IMR-90 (cell line): ENCODE data around the gene ZNF718. TPM values are rescaled to one million over a fixed set of nuclear protein-coding genes. Genes with fewer than 3 reads are reported as not detected.
"Not testable (repeated sequence)": the region's sequence is repeated elsewhere in the genome, so short reads cannot be mapped to it uniquely, and the experiment has no call there.

Source experiments
- ATAC-seq: fragments of 200-7000 bp; cut with Tn5 transposase; 2 replicates; pipeline ENCODE4 v1.9.1; 2020; ENCODE audit warnings: low read depth, mild to moderate bottlenecking, moderate library complexity
- BruUV-seq: library from RNA; stranded (reverse); fragments of 400-500 nt; replicated peaks from 2 replicates; lab custom pipeline; 2021; lab: Mats Ljungman, UMichigan
- CTCF ChIA-PET: fragments of 300-600 bp; formaldehyde crosslinking; extraction: SDS; loops from one replicate; lab custom pipeline; 2021; ENCODE audit warnings: antibody characterized with exemption; lab: Yijun Ruan, JAX
- POLR2A ChIA-PET: fragments of 300-600 bp; sonication (Branson Sonifier 250); formaldehyde crosslinking; loops from one replicate; lab custom pipeline; 2022; ENCODE audit warnings: antibody characterized with exemption; ENCODE audit not compliant: unreplicated experiment; lab: Charles Lee
- DNase-seq: peaks from one replicate; pipeline ENCODE4 v3.0.0; 2013
- H2AFZ ChIP-seq: replicated peaks from 2 replicates; pipeline ENCODE3; 2013; ENCODE audit warnings: low read length, mild to moderate bottlenecking; ENCODE audit not compliant: poor library complexity
- H2AK5ac ChIP-seq: 2 replicates; pipeline ENCODE4 v1.6.1; 2013; ENCODE audit warnings: low read depth, low read length, inconsistent platforms
- H2AK9ac ChIP-seq: replicated peaks from 2 replicates; pipeline ENCODE3; 2013; ENCODE audit warnings: mild to moderate bottlenecking, low read depth, low read length, moderate library complexity; ENCODE audit not compliant: poor library complexity
- H2BK120ac ChIP-seq: 2 replicates; pipeline ENCODE4 v1.6.1; 2013; ENCODE audit warnings: low read depth, low read length, inconsistent platforms
- H2BK15ac ChIP-seq: 3 replicates; pipeline ENCODE4 v1.6.1; 2013; ENCODE audit warnings: low read depth, low read length, inconsistent platforms
- H2BK20ac ChIP-seq: 2 replicates; pipeline ENCODE4 v1.6.1; 2013; ENCODE audit warnings: low read depth, mild to moderate bottlenecking, inconsistent platforms, low read length, moderate library complexity
- H2BK5ac ChIP-seq: 2 replicates; pipeline ENCODE4 v1.6.1; 2013; ENCODE audit warnings: mild to moderate bottlenecking, low read depth, low read length, inconsistent platforms; ENCODE audit not compliant: poor library complexity, severe bottlenecking
- H3K14ac ChIP-seq: replicated peaks from 2 replicates; pipeline ENCODE4 v1.6.1; 2013; ENCODE audit warnings: low read depth, low read length, inconsistent platforms
- H3K18ac ChIP-seq: 2 replicates; pipeline ENCODE4 v1.6.1; 2013; ENCODE audit warnings: low read depth, low read length, control low read depth
- H3K23ac ChIP-seq: 2 replicates; pipeline ENCODE4 v1.6.1; 2013; ENCODE audit warnings: low read depth, low read length, inconsistent platforms
- H3K27ac ChIP-seq: 2 replicates; pipeline ENCODE4 v1.5.1; 2013; ENCODE audit warnings: mild to moderate bottlenecking, control low read depth, low read length; ENCODE audit not compliant: insufficient read depth
- H3K27me3 ChIP-seq: 2 replicates; pipeline ENCODE4 v1.6.1; 2013; ENCODE audit warnings: low read length; ENCODE audit not compliant: control insufficient read depth, insufficient read depth
- H3K36me3 ChIP-seq: 2 replicates; pipeline ENCODE4 v1.6.1; 2013; ENCODE audit warnings: low read length, mixed read lengths; ENCODE audit not compliant: control insufficient read depth, insufficient read depth
- H3K4ac ChIP-seq: 2 replicates; pipeline ENCODE4 v1.6.1; 2013; ENCODE audit warnings: low read depth, low read length, inconsistent platforms
- H3K4me1 ChIP-seq: 2 replicates; pipeline ENCODE4 v1.6.1; 2013; ENCODE audit warnings: low read length, mixed read lengths; ENCODE audit not compliant: control insufficient read depth, insufficient read depth
- H3K4me2 ChIP-seq: 2 replicates; pipeline ENCODE4 v1.6.1; 2013; ENCODE audit warnings: low read depth, mild to moderate bottlenecking, control low read depth, low read length, moderate library complexity
- H3K4me3 ChIP-seq: 2 replicates; pipeline ENCODE4 v1.5.1; 2013; ENCODE audit warnings: low read depth, mild to moderate bottlenecking, control low read depth, low read length, moderate library complexity; ENCODE audit not compliant: insufficient read depth
- H3K56ac ChIP-seq: 2 replicates; pipeline ENCODE4 v1.6.1; 2013; ENCODE audit warnings: low read length, inconsistent platforms; ENCODE audit not compliant: insufficient read depth; ENCODE audit errors: extremely low read depth
- H3K79me1 ChIP-seq, 2 experiments: 2 replicates each; pipeline ENCODE4 v1.6.1; 2013; ENCODE audit warnings: low read length in 2 of 2, inconsistent platforms in 1 of 2, low read depth in 1 of 2
- H3K9ac ChIP-seq: 2 replicates; pipeline ENCODE4 v1.6.1; 2013; ENCODE audit warnings: low read depth, low read length, control low read depth
- H3K9me1 ChIP-seq: 2 replicates; pipeline ENCODE4 v1.6.1; 2013; ENCODE audit warnings: low read length, inconsistent platforms; ENCODE audit not compliant: insufficient read depth
- H3K9me3 ChIP-seq: 2 replicates; pipeline ENCODE4 v1.6.1; 2013; ENCODE audit warnings: low read length; ENCODE audit not compliant: control insufficient read depth, insufficient read depth
- H4K20me1 ChIP-seq: 2 replicates; pipeline ENCODE4 v1.6.1; 2013; ENCODE audit warnings: low read length, inconsistent platforms; ENCODE audit not compliant: insufficient read depth
- H4K5ac ChIP-seq: 2 replicates; pipeline ENCODE4 v1.6.1; 2013; ENCODE audit warnings: mild to moderate bottlenecking, low read depth, low read length, control low read depth
- H4K8ac ChIP-seq, 2 experiments: 2 replicates each; pipeline ENCODE4 v1.6.1; 2013; ENCODE audit warnings: low read depth in 2 of 2, low read length in 2 of 2, control low read depth in 1 of 2, inconsistent platforms in 1 of 2
- H4K91ac ChIP-seq: 2 replicates; pipeline ENCODE4 v1.6.1; 2013; ENCODE audit warnings: low read depth, low read length, inconsistent platforms; ENCODE audit not compliant: insufficient read depth
- NFE2L2 ChIP-seq: fragments of 150-350 bp; IDR thresholded peaks from 2 replicates; pipeline ENCODE4 v1.6.1; 2016; ENCODE audit warnings: low read depth, mild to moderate bottlenecking, low read length
- WGBS, 2 experiments: methylation state at CpG; one replicate each; pipeline versions ENCODE4 v1.1.5 to v1.1.7; 2013; ENCODE audit warnings: missing lambda C conversion rate in 2 of 2; ENCODE audit not compliant: insufficient read length in 1 of 2; ENCODE audit errors: extremely low coverage in 2 of 2; 5-methylcytosine and 5-hydroxymethylcytosine counted together
- dilution Hi-C: fragments of 300-500 bp; cut with HindIII; formaldehyde crosslinking; loops from one replicate; pipeline ENCODE4 v1.14.3; 2018; ENCODE audit warnings: low sequenced_read_pairs; ENCODE audit not compliant: unreplicated experiment
- in situ Hi-C: fragments of 300-500 bp; cut with MboI; formaldehyde crosslinking; loops from 3 replicates; pipeline ENCODE4 v1.14.3; 2019; ENCODE audit warnings: low sequenced_read_pairs, inconsistent platforms, mixed read lengths
- intact Hi-C: fragments of 100-400 bp; cut with micrococcal nuclease; formaldehyde crosslinking; loops from 2 replicates; pipeline ENCODE4 v1.10.0; 2022
- polyA plus RNA-seq, 3 experiments: library from polyadenylated mRNA; depleted of rRNA; stranded (reverse); fragments of >200 nt; gene quantifications; 2 replicates each; pipeline ENCODE4 v1.2.3, GENCODE V29; 2012; ENCODE audit warnings: low replicate concordance in 1 of 3
- total RNA-seq: library from RNA; depleted of rRNA; stranded (reverse); fragments of >200 nt; gene quantifications from 2 replicates; pipeline ENCODE4 v1.2.3, GENCODE V29; 2012

The ZNF718 gene
- total and polyA plus RNA-seq, 2 of the 4 experiments (the other 2 are of a cell fraction) = 1.1 to 1.8 TPM

- H2AK9ac ChIP-seq = no peak overlapping the region
- H3K14ac ChIP-seq = no peak overlapping the region
- H3K4me2 ChIP-seq = no peak overlapping the region
- no peak overlapping the region for H4K5ac ChIP-seq
- no peak overlapping the region for H2AK5ac ChIP-seq
- H3K27ac ChIP-seq = no peak overlapping the region
- no peak overlapping the region for H3K23ac ChIP-seq
- H3K79me1 ChIP-seq = no peaks in the 10 kb centered on the region
- in situ Hi-C loops (no loop called here), intact Hi-C loops (no loop called here), dilution Hi-C loops (no loop called here)
- no peaks in the 10 kb centered on the region for H3K4me1 ChIP-seq
- H2BK20ac ChIP-seq = no peak overlapping the region
- CTCF ChIA-PET = no interaction called here
- peaks cover 30% of the 10 kb centered on the region for H3K9me3 ChIP-seq
- DNase-seq (no peak), ATAC-seq (no peak)
- H3K56ac ChIP-seq = no peak overlapping the region
- no peak overlapping the region for H4K91ac ChIP-seq
- H4K20me1 ChIP-seq = no peaks in the 10 kb centered on the region
- POLR2A ChIA-PET = no interaction called here
- no peak overlapping the region for H3K9ac ChIP-seq
- H2AFZ ChIP-seq = no peak overlapping the region
- no peak for TF ChIP-seq NFE2L2
- no peak overlapping the region for H2BK15ac ChIP-seq
- 60% methylated on average over 2 of the region's 3 CpGs; no CpG with 5 or more reads in 1 of the 2 experiments for WGBS, 2 experiments
- H3K18ac ChIP-seq = no peak overlapping the region
- H2BK120ac ChIP-seq = no peak overlapping the region
- H3K4me3 ChIP-seq = no peak overlapping the region
- no peak overlapping the region for H2BK5ac ChIP-seq
- no peaks in the 10 kb centered on the region for H3K27me3 ChIP-seq
- H3K9me1 ChIP-seq = no peaks in the 10 kb centered on the region
- no TSS peak for BruUV-seq
- H4K8ac ChIP-seq = no peak overlapping the region
- H3K4ac ChIP-seq = no peak overlapping the region
- no peaks in the 10 kb centered on the region for H3K36me3 ChIP-seq
Observed at GRCh38 chr4:188091-188490, 63.8 kb downstream of the ZNF718 start.

GRCh38 chr4:195159-195558 lies 70.9 kb downstream of the ZNF718 start:
- H4K8ac ChIP-seq, H4K91ac ChIP-seq, H3K9me1 ChIP-seq, H3K23ac ChIP-seq, H2AK9ac ChIP-seq, ATAC-seq, H3K36me3 ChIP-seq, H3K27ac ChIP-seq, H2BK120ac ChIP-seq, H3K18ac ChIP-seq, H4K20me1 ChIP-seq, H2AFZ ChIP-seq, intact Hi-C loops, BruUV-seq, H4K5ac ChIP-seq, H3K9ac ChIP-seq, H3K79me1 ChIP-seq, H3K27me3 ChIP-seq, H3K4me2 ChIP-seq, in situ Hi-C loops, H3K4me1 ChIP-seq, H2BK20ac ChIP-seq, H2BK5ac ChIP-seq, H3K14ac ChIP-seq, H3K4ac ChIP-seq, DNase-seq, H2BK15ac ChIP-seq, POLR2A ChIA-PET, H2AK5ac ChIP-seq, dilution Hi-C loops, H3K56ac ChIP-seq, H3K4me3 ChIP-seq: not testable (repeated sequence)
- CTCF ChIA-PET = interaction anchor here (0.6 kb wide), 1 partner anchor 23 kb away, joined by 3 read pairs; no protein-coding TSS in a partner anchor
- no CpG with 5 or more reads among the region's 3 CpGs for WGBS, 2 experiments
- H3K9me3 ChIP-seq = peaks cover 29% of the 10 kb centered on the region
